Astrocyte of the hippocampus (primary cell): ENCODE data around the gene DHRS7.

Experiments used
- DNase-seq: peaks from one replicate; pipeline ENCODE4 v3.0.0; 2011; ENCODE audit warnings: low read depth, low spot score

DHRS7 gene

GRCh38 chr14:60184905-60185555 lies 19.8 kb upstream of the DHRS7 start:
- DNase-seq = peak; percentile 11

- DNase-seq = peak; percentile 76
Measured at GRCh38 chr14:60184146-60184904, 19.1 kb upstream of the DHRS7 start.

GRCh38 chr14:60183741-60184140 lies 18.5 kb upstream of the DHRS7 start:
- DNase-seq = peak; percentile 14

GRCh38 chr14:60183138-60183537 lies 17.9 kb upstream of the DHRS7 start:
- DNase-seq = no peak

DNA sequence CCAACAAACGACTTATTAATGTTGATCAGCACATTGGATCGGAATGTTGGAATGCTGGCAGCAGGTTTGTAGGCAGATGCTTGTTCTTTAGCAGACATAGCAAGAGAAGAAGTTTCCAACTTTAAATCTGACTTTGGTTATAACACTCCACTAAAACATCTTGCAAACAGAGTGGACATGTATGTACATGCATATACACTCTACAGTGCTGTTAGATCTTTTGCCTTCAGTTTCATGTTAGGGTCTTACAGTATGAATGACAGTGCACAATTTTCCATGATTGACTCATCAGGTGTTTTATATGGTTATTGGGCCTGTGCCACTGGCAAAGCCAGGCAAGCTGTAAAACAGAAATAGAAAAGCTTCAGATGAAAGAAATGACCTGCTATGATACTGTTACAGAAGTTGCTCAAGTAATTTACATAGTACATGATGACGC lies 14.3 kb upstream of the DHRS7 start:
- DNase-seq = peak; percentile 37

- DNase-seq = no peak
Measured at GRCh38 chr14:60178820-60179219, 13.6 kb upstream of the DHRS7 start.

DNA sequence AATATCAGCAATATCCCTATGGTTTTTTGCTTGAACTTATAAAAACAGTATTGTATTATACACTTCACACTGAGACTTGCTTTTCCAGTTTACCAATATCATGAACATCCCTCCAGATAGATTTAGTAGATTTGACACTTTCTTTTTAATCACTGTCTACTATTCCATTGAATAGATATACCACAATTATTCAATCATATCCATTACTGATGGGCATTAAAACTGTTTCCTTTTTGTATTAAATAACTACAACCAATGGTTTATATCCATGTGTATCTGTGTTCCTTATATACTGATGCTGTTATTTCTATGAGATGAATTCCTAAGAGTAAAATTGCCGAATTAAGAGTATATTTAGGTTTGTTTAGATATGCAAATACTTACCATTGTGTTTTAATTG lies 13.0 kb upstream of the DHRS7 start:
- DNase-seq = no peak

DNA sequence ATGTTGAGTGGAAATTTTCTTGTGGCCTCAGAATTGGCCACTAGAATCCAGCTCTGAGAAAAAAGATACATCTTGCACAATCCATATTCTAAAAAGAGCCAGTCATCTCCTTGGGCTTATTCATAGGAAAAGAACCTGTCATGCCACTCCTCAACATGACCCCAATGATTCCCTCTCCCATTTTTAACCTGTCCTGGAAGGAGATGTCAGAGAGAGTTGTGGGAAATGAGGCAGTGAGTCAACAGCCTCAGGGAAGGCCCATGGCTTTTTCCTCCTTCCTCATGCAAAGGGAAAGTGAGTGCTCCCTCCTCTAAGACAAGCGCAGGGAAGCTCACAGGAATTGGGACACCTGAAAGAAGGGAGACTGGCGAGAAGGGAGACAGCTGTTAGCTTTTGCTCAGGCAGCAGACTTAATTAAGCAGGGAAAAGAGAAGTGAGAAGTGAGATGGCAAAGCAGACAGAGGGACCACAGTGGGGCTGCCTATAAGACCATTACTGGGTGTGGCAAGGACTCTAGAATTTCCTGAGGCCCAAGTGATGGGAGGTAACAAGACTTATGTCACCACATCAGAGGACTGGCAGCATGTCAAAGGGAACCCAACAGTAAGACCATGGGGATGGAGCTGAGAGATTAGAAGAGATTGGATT lies 10.2 kb upstream of the DHRS7 start:
- no peak for DNase-seq

- DNase-seq = no peak
Measured at GRCh38 chr14:60174352-60175254, 9.4 kb upstream of the DHRS7 start.

- no peak for DNase-seq
Measured at GRCh38 chr14:60171690-60172089, 6.5 kb upstream of the DHRS7 start.

- DNase-seq = no peak
Measured at GRCh38 chr14:60170948-60171347, 5.8 kb upstream of the DHRS7 start.

GRCh38 chr14:60169722-60170121 lies 4.5 kb upstream of the DHRS7 start:
- DNase-seq = no peak

GRCh38 chr14:60166142-60166541 lies 944 bp upstream of the DHRS7 start:
- no peak for DNase-seq

GRCh38 chr14:60165547-60165876 lies 314 bp upstream of the DHRS7 start:
- no peak for DNase-seq

- DNase-seq = no peak
Measured at GRCh38 chr14:60164404-60164711, 840 bp downstream of the DHRS7 start.

GRCh38 chr14:60163693-60164092 lies 1.5 kb downstream of the DHRS7 start:
- DNase-seq = peak; percentile 20

DNA sequence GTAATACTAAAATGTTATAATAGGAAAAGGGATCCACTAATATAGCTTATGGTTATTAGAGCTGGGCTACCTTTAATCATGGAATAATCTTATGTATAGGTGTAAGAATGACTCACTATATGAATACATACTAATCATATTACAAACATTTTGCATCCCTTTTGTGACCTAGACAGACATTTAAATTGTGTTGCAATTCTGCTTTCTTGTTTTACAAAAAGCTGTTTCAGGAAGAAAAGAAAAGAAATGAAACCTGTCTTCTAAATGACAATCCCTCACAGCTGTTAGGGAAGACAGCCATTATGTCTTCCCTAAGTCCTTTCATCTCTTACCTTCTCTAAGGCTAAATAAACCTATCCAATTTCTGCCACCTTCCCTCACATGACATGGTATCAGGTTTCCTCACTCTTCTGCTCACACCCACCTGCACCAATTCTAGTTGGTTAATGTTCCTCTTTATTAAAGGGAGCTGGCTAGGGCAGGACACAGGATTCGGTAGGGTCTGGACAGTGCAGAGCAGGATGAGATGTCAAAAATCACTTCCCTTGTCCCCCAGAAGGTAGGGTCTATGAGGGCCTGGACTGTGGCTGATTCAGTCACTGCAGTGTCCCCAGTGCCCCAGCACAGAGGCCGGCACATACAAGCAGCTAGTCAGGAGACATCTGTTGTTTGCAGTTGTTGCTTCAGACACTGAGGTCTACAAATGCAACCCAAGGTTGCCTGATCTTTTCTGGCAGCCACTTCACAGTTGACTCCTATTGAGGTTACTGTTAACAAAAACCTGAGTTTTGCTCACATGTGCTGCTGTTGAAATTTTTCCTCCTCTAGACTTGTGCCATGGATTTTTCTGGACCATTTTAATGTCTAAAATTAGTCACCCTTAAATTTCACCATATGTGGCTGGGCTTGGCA lies 3.7 kb downstream of the DHRS7 start:
- no peak for DNase-seq

DNA sequence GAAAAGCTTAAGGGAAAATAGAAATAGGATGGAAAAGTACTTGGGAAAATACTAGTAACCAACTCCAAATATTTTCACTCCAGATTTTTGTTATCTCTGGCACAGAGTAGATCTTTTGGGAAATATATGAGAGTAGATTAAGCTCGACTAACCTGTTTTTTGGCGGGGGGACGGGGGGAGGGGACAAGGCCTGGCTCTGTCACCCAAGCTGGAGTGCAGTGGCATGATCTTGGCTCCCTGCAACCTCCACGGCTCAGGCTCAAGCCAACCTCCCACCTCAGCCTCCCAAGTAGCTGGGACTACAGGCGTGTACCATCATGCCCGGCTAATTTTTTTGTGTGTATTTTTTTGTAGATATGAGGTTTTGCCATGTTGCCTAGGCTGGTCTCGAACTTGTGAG lies 4.8 kb downstream of the DHRS7 start:
- no peak for DNase-seq

DNA sequence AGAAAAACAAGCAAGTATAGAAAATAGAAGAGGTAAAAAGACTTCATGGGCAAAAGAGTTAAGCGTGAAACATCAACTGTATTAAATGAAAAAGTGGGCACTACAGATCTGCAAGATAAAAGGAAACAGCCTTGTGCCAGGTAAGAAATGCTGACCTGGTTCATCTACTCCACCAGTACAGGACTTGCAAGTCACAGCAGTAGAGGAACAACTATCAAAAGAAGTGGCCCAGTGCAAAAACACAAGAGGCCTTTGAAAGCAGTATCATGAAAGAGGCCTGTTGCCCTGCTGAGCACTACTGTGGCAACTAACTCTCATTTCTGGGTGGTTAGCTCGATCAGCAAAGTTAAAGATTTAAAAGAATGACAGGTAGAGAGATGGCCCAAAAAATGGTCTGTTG lies 10.5 kb downstream of the DHRS7 start:
- no peak for DNase-seq

- no peak for DNase-seq
Measured at GRCh38 chr14:60153991-60154390, 11.2 kb downstream of the DHRS7 start.

GRCh38 chr14:60151715-60152114 lies 13.5 kb downstream of the DHRS7 start:
- peak; percentile 39 for DNase-seq
